Measurements from ENCODE around the gene SEMA4C.

The SEMA4C gene

DNA sequence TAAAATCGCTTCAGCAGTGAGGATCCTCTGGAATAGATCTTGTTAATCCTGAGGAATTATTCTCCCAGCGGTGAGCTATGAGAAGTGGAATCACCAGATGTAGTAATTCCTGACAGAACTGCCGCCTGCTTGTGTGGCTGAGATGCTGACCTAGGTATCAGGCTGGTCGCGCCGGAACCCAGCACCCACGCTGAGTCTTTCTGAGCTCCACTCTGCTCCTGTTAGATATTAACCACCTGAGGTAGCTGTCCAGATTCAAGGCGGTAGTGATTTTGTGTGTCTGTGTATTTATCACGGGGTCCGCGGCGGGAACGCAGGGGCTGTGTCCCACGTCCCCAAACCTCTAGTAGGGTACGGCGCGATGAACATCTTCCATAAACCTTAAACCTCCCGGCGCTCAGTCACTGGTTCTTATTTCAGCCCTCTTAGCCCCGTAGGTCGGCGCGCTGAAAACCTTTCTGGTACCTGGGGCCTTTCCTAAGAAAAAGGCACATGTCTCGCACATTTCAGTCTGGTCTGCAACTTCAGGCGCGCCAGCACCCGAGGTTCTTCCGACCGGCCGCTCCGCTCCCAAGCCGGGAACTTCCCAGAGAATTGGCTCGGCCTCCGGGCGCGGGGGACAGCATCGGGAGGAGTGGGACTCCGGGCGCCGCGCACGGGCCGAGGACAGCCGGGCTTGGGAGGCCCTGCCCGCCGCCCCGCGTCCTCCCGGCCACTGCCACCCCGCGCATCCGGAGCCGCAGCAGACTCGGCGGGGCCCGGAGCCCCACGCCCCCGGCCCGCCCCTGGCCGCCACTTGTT, 54.4 kb downstream of the SEMA4C start:
- no peak for TF ChIP-seq ZNF274 (IDR thresholded peaks at IDR 0.05; ENCODE audit: low read depth, low read length)
- H3K4me3 ChIP-seq (ENCODE audit: low read length), result peak overlapping the region; percentile 88

DNA sequence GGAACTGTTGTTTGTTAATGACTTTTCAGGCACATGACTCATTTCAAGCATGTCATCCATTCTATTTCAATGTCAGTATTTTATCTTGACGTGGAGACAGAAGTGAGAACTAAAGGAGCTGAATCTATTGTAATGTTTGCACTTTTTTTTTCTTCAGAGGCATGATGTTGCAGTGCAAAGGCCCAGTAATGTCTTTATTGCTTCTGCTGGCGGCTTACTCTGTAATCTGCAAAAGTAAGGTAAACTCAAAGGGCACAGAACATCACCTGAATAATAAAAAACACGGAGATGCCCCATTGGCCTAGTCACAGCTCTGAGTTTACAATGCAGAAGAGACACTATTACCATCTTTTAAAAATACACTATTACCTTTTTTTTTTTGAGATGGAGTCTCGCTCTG, 56.2 kb downstream of the SEMA4C start:
- no peak for TF ChIP-seq ZNF274 (IDR thresholded peaks at IDR 0.05; ENCODE audit: low read depth, low read length)
- no peak overlapping the region for H3K4me3 ChIP-seq (ENCODE audit: low read length)

DNA sequence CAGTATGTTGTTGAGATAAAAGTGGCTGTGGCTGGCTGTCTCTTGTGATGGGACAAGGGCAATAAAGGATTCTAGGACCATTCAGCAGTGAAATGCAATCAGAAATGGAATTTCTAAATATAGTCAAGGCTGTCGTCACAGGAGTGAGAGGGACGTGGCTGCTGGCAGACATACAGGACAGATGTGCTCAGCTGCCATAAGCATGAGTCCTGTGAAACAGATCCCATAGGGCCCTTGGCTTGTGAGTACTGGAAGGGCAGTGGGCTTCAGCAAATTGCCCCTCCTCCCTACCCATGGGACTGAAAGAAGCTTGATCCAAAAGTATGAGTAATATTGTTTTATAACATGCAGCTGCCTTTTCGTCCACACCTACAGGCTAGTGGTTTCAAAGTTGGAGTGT, 58.0 kb downstream of the SEMA4C start:
- no peak for TF ChIP-seq ZNF274 (IDR thresholded peaks at IDR 0.05; ENCODE audit: low read depth, low read length)
- no peak overlapping the region for H3K4me3 ChIP-seq (ENCODE audit: low read length)

DNA sequence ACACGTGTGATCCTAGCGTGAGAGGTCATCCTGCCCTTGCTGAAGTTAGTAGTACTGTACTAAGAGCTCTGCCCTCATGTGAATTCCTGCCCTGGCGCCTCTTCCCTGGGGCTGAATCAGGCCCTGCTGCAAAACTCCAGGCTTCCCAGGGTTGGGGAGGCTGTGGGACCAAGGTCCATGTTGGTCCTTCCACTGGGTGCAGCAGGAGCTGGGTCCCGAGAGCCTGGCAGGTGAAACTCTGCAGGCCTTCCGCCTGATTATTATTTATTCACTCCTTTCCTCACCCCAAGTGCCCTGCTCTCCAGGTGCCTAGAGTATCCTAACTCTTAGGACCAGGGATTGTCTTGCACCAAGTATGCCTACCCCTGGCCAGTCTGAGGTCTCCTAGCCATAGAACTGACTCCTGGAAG, 59.1 kb downstream of the SEMA4C start:
- no peak for TF ChIP-seq ZNF274 (IDR thresholded peaks at IDR 0.05; ENCODE audit: low read depth, low read length)
- H3K4me3 ChIP-seq (ENCODE audit: low read length), result no peak overlapping the region

DNA sequence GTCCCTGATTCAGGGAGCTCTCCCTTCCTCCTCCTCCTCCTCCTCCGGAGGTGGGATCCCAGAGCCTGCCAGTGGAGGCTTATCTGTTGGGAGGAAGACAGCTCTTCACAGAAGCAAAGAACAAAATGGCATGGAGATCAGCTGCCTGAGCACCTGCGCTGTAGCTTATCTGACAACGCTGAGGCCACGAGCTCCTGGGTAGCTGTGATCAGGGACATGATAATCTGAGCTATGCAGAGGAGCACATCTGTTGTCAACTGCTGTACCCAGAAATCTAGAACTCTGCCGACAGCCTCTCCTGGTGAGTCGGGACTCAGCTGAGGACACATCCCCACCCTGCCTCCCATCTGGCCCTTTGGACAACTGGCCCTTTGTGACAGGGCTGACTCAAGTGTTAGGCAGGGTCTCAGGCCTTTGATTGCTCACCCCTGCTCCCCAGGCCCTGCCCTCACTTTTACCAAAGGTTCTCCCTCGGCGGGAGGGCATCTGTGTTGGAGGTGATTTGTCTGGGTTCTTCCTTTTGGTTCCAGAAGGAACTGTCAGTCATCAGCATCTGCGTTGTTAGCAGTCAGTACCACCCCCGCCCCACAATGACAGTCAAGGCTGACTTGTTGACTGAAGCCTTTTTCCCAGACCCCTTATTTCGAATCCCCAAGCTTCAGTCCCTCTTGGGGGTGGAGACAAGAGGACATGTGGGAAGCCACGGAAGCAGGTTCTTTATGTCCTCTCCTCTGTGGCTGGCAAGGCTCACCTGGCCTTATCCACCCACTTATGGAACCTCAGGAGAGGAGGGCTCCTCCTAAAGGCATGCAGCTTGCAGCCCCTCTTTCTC, 59.7 kb downstream of the SEMA4C start:
- H3K4me3 ChIP-seq (ENCODE audit: low read length), result no peak overlapping the region
- no peak for TF ChIP-seq ZNF274 (IDR thresholded peaks at IDR 0.05; ENCODE audit: low read depth, low read length)
